HCT116 (cell line): Measurements from ENCODE around the gene OBSCN. TPM values are rescaled to one million over a fixed set of nuclear protein-coding genes. Genes with fewer than 3 reads are reported as not detected.

Experiments
- ATAC-seq: fragments of 200-7000 bp; cut with Tn5 transposase; 2 replicates; pipeline ENCODE4 v1.9.1; 2020; ENCODE audit warnings: mild to moderate bottlenecking, moderate library complexity
- BruUV-seq: library from RNA; stranded (reverse); fragments of 400-500 nt; replicated peaks from 2 replicates; lab custom pipeline; 2021; lab: Mats Ljungman, UMichigan
- CTCF ChIA-PET: fragments of 300-600 bp; sonication (Branson Sonifier 250); formaldehyde crosslinking; loops from one replicate; lab custom pipeline; 2021; ENCODE audit warnings: antibody characterized with exemption; lab: Charles Lee
- POLR2A ChIA-PET: fragments of 300-600, 350-600 bp; sonication (Branson Sonifier 250); formaldehyde crosslinking; loops from one replicate; lab custom pipeline; 2021; ENCODE audit warnings: antibody characterized with exemption; lab: Charles Lee
- RAD21 ChIA-PET, 2 experiments: fragments of 300-600 bp; sonication (Branson Sonifier 250); formaldehyde crosslinking; loops; one replicate each; lab custom pipeline; 2023; ENCODE audit warnings: low total read pairs in 2 of 2; ENCODE audit not compliant: uncharacterized antibody in 2 of 2, unreplicated experiment in 2 of 2, low non-redundant PET in 1 of 2; lab: Charles Lee
- DNase-seq: peaks from one replicate; pipeline ENCODE4 v3.0.0-alpha.2; 2010; ENCODE audit warnings: low read depth, low spot score
- H2AFZ ChIP-seq: fragments of 200-600 bp; shearing (Covaris generic), sonication (generic); 2 replicates; pipeline ENCODE4 v1.6.1; 2017; ENCODE audit warnings: low read depth, mixed run types, mixed read lengths, antibody characterized with exemption, low read length; ENCODE audit not compliant: poor library complexity, severe bottlenecking
- H3K27ac ChIP-seq: 2 replicates; pipeline ENCODE4 v1.5.1; 2012; ENCODE audit warnings: low read depth, low read length
- H3K27me3 ChIP-seq: fragments of 200-600 bp; sonication (generic); 2 replicates; pipeline ENCODE4 v1.6.1; 2016; ENCODE audit warnings: mixed run types, low read length, mixed read lengths; ENCODE audit not compliant: insufficient read depth
- H3K36me3 ChIP-seq, 2 experiments: fragments of 200-500 bp in 1 of 2; fragments of 200-600 bp in 1 of 2; sonication (Bioruptor generic) in 1 of 2; sonication (generic) in 1 of 2; 2 replicates each; pipeline versions ENCODE4 v1.5.1 to v1.6.1; 2014 to 2016; ENCODE audit warnings: low read length in 2 of 2, inconsistent platforms in 1 of 2, mixed read lengths in 1 of 2, mixed run types in 1 of 2; ENCODE audit not compliant: insufficient read depth in 2 of 2, control insufficient read depth in 1 of 2
- H3K4me1 ChIP-seq, 2 experiments: fragments of 200-600 bp in 1 of 2; sonication (generic) in 1 of 2; 2 replicates each; pipeline versions ENCODE4 v1.5.1 to v1.6.1; 2012 to 2017; ENCODE audit warnings: low read length in 2 of 2, inconsistent platforms in 1 of 2, mild to moderate bottlenecking in 1 of 2, mixed read lengths in 1 of 2, mixed run types in 1 of 2, moderate library complexity in 1 of 2; ENCODE audit not compliant: insufficient read depth in 2 of 2, control insufficient read depth in 1 of 2
- H3K4me2 ChIP-seq: fragments of 200-600 bp; sonication (generic); 2 replicates; pipeline ENCODE4 v1.6.1; 2017; ENCODE audit warnings: mixed run types, low read length, mixed read lengths
- H3K4me3 ChIP-seq, 2 experiments: fragments of 200-600 bp in 1 of 2; sonication (generic) in 1 of 2; replicated peaks in 1 of 2; 2 replicates each; pipeline ENCODE4 v1.5.1; 2011 to 2016; ENCODE audit warnings: low read length in 2 of 2, control low read depth in 1 of 2, low read depth in 1 of 2, mild to moderate bottlenecking in 1 of 2, mixed read lengths in 1 of 2, mixed run types in 1 of 2
- H3K79me2 ChIP-seq: fragments of 200-600 bp; sonication (generic); 2 replicates; pipeline ENCODE4 v1.6.1; 2017; ENCODE audit warnings: mild to moderate bottlenecking, mixed run types, low read length, moderate library complexity, mixed read lengths; ENCODE audit not compliant: insufficient read depth
- H3K9ac ChIP-seq: fragments of 200-600 bp; sonication (generic); 2 replicates; pipeline ENCODE4 v1.6.1; 2016; ENCODE audit warnings: low read length, mixed read lengths
- H3K9me2 ChIP-seq: fragments of 200-600 bp; sonication (generic), shearing (Covaris generic); 2 replicates; pipeline ENCODE4 v1.6.1; 2017; ENCODE audit warnings: mixed run types, mild to moderate bottlenecking, moderate library complexity; ENCODE audit not compliant: insufficient read depth
- H3K9me3 ChIP-seq, 2 experiments: fragments of 200-500 bp in 1 of 2; fragments of 200-600 bp in 1 of 2; sonication (Bioruptor generic) in 1 of 2; sonication (generic) in 1 of 2; 2 replicates each; pipeline ENCODE4 v1.6.1; 2014 to 2017; ENCODE audit warnings: low read length in 2 of 2, mixed read lengths in 2 of 2, inconsistent platforms in 1 of 2, low read depth in 1 of 2, mild to moderate bottlenecking in 1 of 2, mixed run types in 1 of 2, moderate library complexity in 1 of 2; ENCODE audit not compliant: control insufficient read depth in 1 of 2, insufficient read depth in 1 of 2
- H4K20me1 ChIP-seq: fragments of 200-600 bp; sonication (generic), shearing (Covaris generic); 2 replicates; pipeline ENCODE4 v1.6.1; 2017; ENCODE audit warnings: mixed run types, mild to moderate bottlenecking, moderate library complexity; ENCODE audit not compliant: insufficient read depth
- ATF3 ChIP-seq: IDR thresholded peaks from 2 replicates; pipeline ENCODE4 v1.6.1; 2012
- CTCF ChIP-seq, 3 experiments: fragments of 200-600 bp in 1 of 3; sonication (generic) in 1 of 3; IDR thresholded peaks in 2 of 3; conservative IDR thresholded peaks in 1 of 3; 2 replicates each; pipeline ENCODE4 v1.5.1; 2012 to 2017; ENCODE audit warnings: low read depth in 2 of 3, low read length in 2 of 3, antibody characterized with exemption in 1 of 3, borderline replicate concordance in 1 of 3, control low read depth in 1 of 3, mild to moderate bottlenecking in 1 of 3, mixed read lengths in 1 of 3, mixed run types in 1 of 3, moderate library complexity in 1 of 3; ENCODE audit not compliant: insufficient read depth in 1 of 3
- ELF1 ChIP-seq: IDR thresholded peaks from 2 replicates; pipeline ENCODE4 v1.6.1; 2012; ENCODE audit warnings: low read depth, borderline replicate concordance
- FOSL1 ChIP-seq: IDR thresholded peaks from 2 replicates; pipeline ENCODE4 v1.6.1; 2012; ENCODE audit warnings: low read depth
- POLR2A ChIP-seq: IDR thresholded peaks from 2 replicates; pipeline ENCODE4 v1.7.0; 2011; ENCODE audit warnings: borderline replicate concordance; ENCODE audit not compliant: insufficient read depth, insufficient read length; ENCODE audit errors: extremely low read depth
- SP1 ChIP-seq: IDR thresholded peaks from 2 replicates; pipeline ENCODE4 v1.6.1; 2012; ENCODE audit warnings: low read depth
- SRF ChIP-seq: IDR thresholded peaks from 2 replicates; pipeline ENCODE4 v1.6.1; 2012; ENCODE audit warnings: low read depth
- YY1 ChIP-seq: IDR thresholded peaks from 2 replicates; pipeline ENCODE4 v1.6.1; 2011; ENCODE audit warnings: low read length, low read depth, moderate library complexity, mild to moderate bottlenecking; ENCODE audit not compliant: insufficient replicate concordance; ENCODE audit errors: extremely low read depth
- intact Hi-C: fragments of 100-400 bp; cut with micrococcal nuclease; formaldehyde crosslinking; loops from 2 replicates; pipeline ENCODE4 v1.10.0; 2022
- total RNA-seq: library from RNA; stranded (reverse); gene quantifications from one replicate; pipeline ENCODE4 v1.2.1, GENCODE V29; 2021; ENCODE audit not compliant: unreplicated experiment

The OBSCN gene
- total RNA-seq, 1 experiment from 2014 or later = 16.6 TPM

DNA sequence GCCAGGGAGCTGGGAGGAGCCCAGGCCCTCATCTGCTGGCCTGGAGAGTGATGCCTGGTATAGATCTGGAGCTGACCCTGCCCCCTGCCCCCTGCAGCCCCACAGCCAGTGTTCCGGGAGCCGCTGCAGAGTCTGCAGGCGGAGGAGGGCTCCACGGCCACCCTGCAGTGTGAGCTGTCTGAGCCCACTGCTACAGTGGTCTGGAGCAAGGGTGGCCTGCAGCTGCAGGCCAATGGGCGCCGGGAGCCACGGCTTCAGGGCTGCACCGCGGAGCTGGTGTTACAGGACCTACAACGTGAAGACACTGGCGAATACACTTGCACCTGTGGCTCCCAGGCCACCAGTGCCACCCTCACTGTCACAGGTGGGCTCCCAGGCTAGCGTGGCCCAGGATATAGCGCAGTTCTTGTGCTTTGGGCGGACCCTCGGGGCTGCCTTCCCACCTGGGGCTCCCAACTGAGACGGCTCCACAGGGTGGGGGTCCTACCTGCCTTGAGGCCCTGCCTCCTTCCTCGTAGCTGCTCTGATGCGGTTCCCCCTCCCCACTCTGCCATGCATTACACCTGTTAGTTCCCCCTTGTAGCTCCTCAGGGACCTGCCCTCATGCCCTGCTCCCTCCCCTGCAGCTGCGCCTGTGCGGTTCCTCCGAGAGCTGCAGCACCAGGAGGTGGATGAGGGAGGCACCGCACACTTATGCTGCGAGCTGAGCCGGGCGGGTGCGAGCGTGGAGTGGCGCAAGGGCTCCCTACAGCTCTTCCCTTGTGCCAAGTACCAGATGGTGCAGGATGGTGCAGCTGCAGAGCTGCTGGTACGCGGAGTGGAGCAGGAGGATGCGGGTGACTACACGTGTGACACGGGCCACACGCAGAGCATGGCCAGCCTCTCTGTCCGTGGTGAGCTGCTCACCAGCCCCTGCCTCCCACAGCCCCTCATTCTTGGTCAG is 98.7 kb downstream of the OBSCN start:
- peaks cover 5 to 7% of the 10 kb centered on the region in 2 experiments; a peak in 3 of 4 replicates for H3K9me3 ChIP-seq
- no peak for TF ChIP-seq FOSL1
- TF ChIP-seq POLR2A = no peak
- TF ChIP-seq, all 23 proteins: peak for 0
- H3K36me3 ChIP-seq = no peaks in the 10 kb centered on the region
- ChIA-PET POLR2A (no interaction called here), RAD21 (no interaction called here), CTCF (no interaction called here)
- no TSS peak for BruUV-seq
- H2AFZ ChIP-seq = no peak overlapping the region
- no peaks in the 10 kb centered on the region for H4K20me1 ChIP-seq
- no peak for DNase-seq
- no peak for ATAC-seq
- H3K4me3 ChIP-seq = no peak overlapping the region
- no peak overlapping the region for H3K9ac ChIP-seq
- intact Hi-C loops = no loop called here
- H3K4me1 ChIP-seq = no peaks in the 10 kb centered on the region
- H3K9me2 ChIP-seq = no peaks in the 10 kb centered on the region
- no peak overlapping the region for H3K27ac ChIP-seq
- H3K4me2 ChIP-seq = no peak overlapping the region
- H3K27me3 ChIP-seq = no peaks in the 10 kb centered on the region
- no peaks in the 10 kb centered on the region for H3K79me2 ChIP-seq

DNA sequence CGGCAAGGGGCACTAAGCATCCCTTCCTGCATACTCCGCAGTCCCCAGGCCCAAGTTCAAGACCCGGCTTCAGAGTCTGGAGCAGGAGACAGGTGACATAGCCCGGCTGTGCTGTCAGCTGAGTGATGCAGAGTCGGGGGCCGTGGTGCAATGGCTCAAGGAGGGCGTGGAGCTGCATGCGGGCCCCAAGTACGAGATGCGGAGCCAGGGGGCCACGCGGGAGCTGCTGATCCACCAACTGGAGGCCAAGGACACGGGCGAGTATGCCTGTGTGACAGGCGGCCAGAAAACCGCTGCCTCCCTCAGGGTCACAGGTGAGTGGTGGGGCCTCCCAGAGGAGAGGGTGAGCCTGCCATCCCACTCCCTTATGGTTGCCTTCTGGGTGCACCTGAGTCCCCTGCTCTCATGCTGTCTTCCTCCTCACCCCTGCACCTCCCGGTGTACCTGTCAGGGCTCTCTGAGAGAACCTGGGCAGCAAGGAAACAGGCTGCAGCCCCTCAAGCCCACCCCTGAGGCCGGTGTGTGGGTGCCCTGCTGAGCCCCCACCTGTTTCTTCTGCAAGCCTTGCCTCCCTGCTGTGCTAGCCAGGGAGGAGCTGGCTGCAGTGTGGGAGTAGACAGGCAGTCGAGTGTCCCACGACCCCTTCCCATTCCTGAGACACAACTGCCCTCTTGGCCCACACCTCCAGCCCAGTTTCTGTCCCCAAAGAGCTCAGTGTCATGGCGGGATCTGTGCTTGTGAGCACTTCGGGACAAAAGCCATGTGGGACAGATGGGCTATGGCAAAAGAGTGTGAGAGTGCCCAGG is 99.6 kb downstream of the OBSCN start:
- Histone ChIP-seq H3K4me3 (no peak overlapping the region), H3K27me3 (no peaks in the 10 kb centered on the region), H3K36me3 (no peaks in the 10 kb centered on the region), H3K9me2 (no peaks in the 10 kb centered on the region), H3K27ac (no peak overlapping the region), H3K4me2 (no peak overlapping the region), H4K20me1 (no peaks in the 10 kb centered on the region), H3K9ac (no peak overlapping the region), H3K4me1 (no peaks in the 10 kb centered on the region), H3K79me2 (no peaks in the 10 kb centered on the region), H2AFZ (no peak overlapping the region), H3K9me3 (peaks cover under 1 to 6% of the 10 kb centered on the region in 2 experiments; a peak in 2 of 4 replicates)
- no peak for DNase-seq
- POLR2A ChIA-PET = no interaction called here
- BruUV-seq = no TSS peak
- CTCF ChIA-PET = no interaction called here
- RAD21 ChIA-PET = no interaction called here
- ATAC-seq = no peak
- intact Hi-C loops = no loop called here
- TF ChIP-seq ELF1 (no peak), ATF3 (no peak), CTCF (IDR thresholded peaks at IDR 0.05 in 2 of 3, conservative IDR thresholded peaks at IDR 0.05 in 1 of 3; ENCODE audit: borderline replicate concordance in 1 of 3, insufficient read depth in 1 of 3, low read depth in 2 of 3, low read length in 2 of 3) (no peak), SP1 (no peak), SRF (no peak), YY1 (no peak)
